Measurements from ENCODE around the gene ZNF76.

The ZNF76 gene

GRCh38 chr6:35259194-35259947 is at the start of gene ZNF76:
TSS of gene ZNF76 (plus strand) at chr6:35259735. CDS start at chr6:35281152, 21,417 bp downstream.
- peak; percentile 86 for DNase-seq

GRCh38 chr6:35213298-35213791 is 46.2 kb upstream of the ZNF76 start:
- no peak for DNase-seq

GRCh38 chr6:35213824-35214756 is 45.4 kb upstream of the ZNF76 start, which contains the start of gene SCUBE3:
TSS of gene SCUBE3 (plus strand) at chr6:35213956. CDS start at chr6:35214419, 463 bp downstream.
- DNase-seq, result no peak

- DNase-seq, result no peak
These were observed 44.5 kb upstream of the ZNF76 start for GRCh38 chr6:35214869-35215664.

- no peak for DNase-seq
These were observed 43.7 kb upstream of the ZNF76 start for GRCh38 chr6:35215665-35216411.

- DNase-seq, result no peak
These were observed 43.2 kb upstream of the ZNF76 start for GRCh38 chr6:35216412-35216732.

GRCh38 chr6:35216851-35217811 is 42.4 kb upstream of the ZNF76 start:
- DNase-seq, result no peak

- no peak for DNase-seq
These were observed 41.5 kb upstream of the ZNF76 start for GRCh38 chr6:35218021-35218420.

- no peak for DNase-seq
These were observed 41.1 kb upstream of the ZNF76 start for GRCh38 chr6:35218456-35218855.

- DNase-seq, result no peak
These were observed 39.7 kb upstream of the ZNF76 start for GRCh38 chr6:35219683-35220326.

- DNase-seq, result no peak
These were observed 38.8 kb upstream of the ZNF76 start for GRCh38 chr6:35220711-35221110.

- DNase-seq, result no peak
These were observed 36.1 kb upstream of the ZNF76 start for GRCh38 chr6:35223396-35223795.

GRCh38 chr6:35224720-35225119 is 34.8 kb upstream of the ZNF76 start:
- no peak for DNase-seq

GRCh38 chr6:35228481-35228880 is 31.1 kb upstream of the ZNF76 start:
- no peak for DNase-seq

- DNase-seq, result no peak
These were observed 30.2 kb upstream of the ZNF76 start for GRCh38 chr6:35229304-35229703.

- no peak for DNase-seq
These were observed 29.0 kb upstream of the ZNF76 start for GRCh38 chr6:35230498-35230897.

- DNase-seq, result no peak
These were observed 28.6 kb upstream of the ZNF76 start for GRCh38 chr6:35230950-35231349.

GRCh38 chr6:35231563-35231962 is 28.0 kb upstream of the ZNF76 start:
- DNase-seq, result no peak

- no peak for DNase-seq
These were observed 24.6 kb upstream of the ZNF76 start for GRCh38 chr6:35234901-35235300.

GRCh38 chr6:35236223-35236622 is 23.3 kb upstream of the ZNF76 start:
- DNase-seq, result no peak
